Activated T-cell treated with anti-CD3 and anti-CD28 coated beads, Interleukin-2, amount 50 U/mL, for 4 hours (primary cell): ENCODE measurements around the gene MCF2L. TPM values are rescaled to one million over a fixed set of nuclear protein-coding genes. Genes with fewer than 3 reads are reported as not detected.

ENCODE experiments used
- ATAC-seq, 2 donors: fragments of 200-7000 bp; cut with Tn5 transposase; one replicate each; pipeline ENCODE4 v1.10.0; 2021
- DNase-seq: peaks from one replicate; pipeline ENCODE4 v3.0.0-alpha.2; 2020
- H3K27me3 Mint-ChIP-seq: one replicate; pipeline ENCODE4 v1.8.0; 2021; ENCODE audit warnings: low read depth, mixed read lengths
- H3K36me3 Mint-ChIP-seq: one replicate; pipeline ENCODE4 v1.8.0; 2022; ENCODE audit warnings: mixed read lengths; ENCODE audit not compliant: insufficient read depth
- H3K4me1 Mint-ChIP-seq: one replicate; pipeline ENCODE4 v1.8.0; 2021; ENCODE audit warnings: low read depth, mixed read lengths
- H3K4me3 Mint-ChIP-seq: one replicate; pipeline ENCODE4 v1.8.0; 2021; ENCODE audit warnings: mild to moderate bottlenecking, moderate library complexity, mixed read lengths
- H3K9me3 Mint-ChIP-seq: one replicate; pipeline ENCODE4 v1.8.0; 2021; ENCODE audit warnings: mixed read lengths
- total RNA-seq, 3 donors: library from RNA; stranded (reverse); gene quantifications; one replicate each; pipeline ENCODE4 v1.2.1, GENCODE V29; 2021

MCF2L gene
- total RNA-seq, 3 donors from 2014 or later = 8.6 to 9.3 (median 8.9) TPM

- Mint-ChIP-seq H3K9me3 (no peaks in the 10 kb centered on the region), H3K36me3 (peaks cover 3% of the 10 kb centered on the region), H3K4me3 (no peak overlapping the region), H3K4me1 (peaks cover 3% of the 10 kb centered on the region), H3K27me3 (no peaks in the 10 kb centered on the region)
- DNase-seq (no peak), ATAC-seq (no peak)
Observed at GRCh38 chr13:112976526-112976925, 7.5 kb downstream of the MCF2L start.

- H3K27me3 Mint-ChIP-seq = no peaks in the 10 kb centered on the region
- H3K4me1 Mint-ChIP-seq = peaks cover 1% of the 10 kb centered on the region
- ATAC-seq (no peak), DNase-seq (no peak)
- peaks cover 3% of the 10 kb centered on the region for H3K36me3 Mint-ChIP-seq
- H3K9me3 Mint-ChIP-seq = no peaks in the 10 kb centered on the region
- no peak overlapping the region for H3K4me3 Mint-ChIP-seq
Observed at GRCh38 chr13:112977091-112977490, 8.1 kb downstream of the MCF2L start.

- DNase-seq (no peak), ATAC-seq (no peak)
- H3K36me3 Mint-ChIP-seq = peaks cover 3% of the 10 kb centered on the region
- H3K27me3 Mint-ChIP-seq = no peaks in the 10 kb centered on the region
- no peaks in the 10 kb centered on the region for H3K4me1 Mint-ChIP-seq
- no peaks in the 10 kb centered on the region for H3K9me3 Mint-ChIP-seq
- no peak overlapping the region for H3K4me3 Mint-ChIP-seq
Observed at GRCh38 chr13:112977525-112977924, 8.5 kb downstream of the MCF2L start.

GRCh38 chr13:112978561-112979405 lies 9.8 kb downstream of the MCF2L start:
- H3K4me3 Mint-ChIP-seq = no peak overlapping the region
- H3K36me3 Mint-ChIP-seq = peaks cover 3% of the 10 kb centered on the region
- no peak for ATAC-seq

GRCh38 chr13:112979406-112979902 lies 10.4 kb downstream of the MCF2L start:
- no peak for DNase-seq
- H3K4me3 Mint-ChIP-seq = no peak overlapping the region
- no peaks in the 10 kb centered on the region for H3K27me3 Mint-ChIP-seq
- no peaks in the 10 kb centered on the region for H3K4me1 Mint-ChIP-seq
- H3K36me3 Mint-ChIP-seq = no peaks in the 10 kb centered on the region
- no peak for ATAC-seq
- no peaks in the 10 kb centered on the region for H3K9me3 Mint-ChIP-seq

More at GRCh38 chr13:112978561-112979405, 9.8 kb downstream of the MCF2L start:
- no peaks in the 10 kb centered on the region for H3K4me1 Mint-ChIP-seq
- no peaks in the 10 kb centered on the region for H3K9me3 Mint-ChIP-seq
- no peaks in the 10 kb centered on the region for H3K27me3 Mint-ChIP-seq
- no peak for DNase-seq

GRCh38 chr13:112980434-112980833 lies 11.4 kb downstream of the MCF2L start:
- Mint-ChIP-seq H3K4me1 (no peaks in the 10 kb centered on the region), H3K27me3 (no peaks in the 10 kb centered on the region), H3K36me3 (no peaks in the 10 kb centered on the region), H3K9me3 (no peaks in the 10 kb centered on the region), H3K4me3 (no peak overlapping the region)
- DNase-seq (no peak), ATAC-seq (peak in 1 of 2 donors; percentile 24)

- no peak for ATAC-seq
Observed at GRCh38 chr13:112981451-112981850, 12.4 kb downstream of the MCF2L start.

GRCh38 chr13:112982281-112983041 lies 13.4 kb downstream of the MCF2L start:
- H3K27me3 Mint-ChIP-seq = no peaks in the 10 kb centered on the region
- ATAC-seq (no peak), DNase-seq (no peak)
- no peaks in the 10 kb centered on the region for H3K9me3 Mint-ChIP-seq
- H3K4me1 Mint-ChIP-seq = no peaks in the 10 kb centered on the region
- H3K4me3 Mint-ChIP-seq = no peak overlapping the region
- no peaks in the 10 kb centered on the region for H3K36me3 Mint-ChIP-seq

More at GRCh38 chr13:112981451-112981850, 12.4 kb downstream of the MCF2L start:
- H3K9me3 Mint-ChIP-seq = no peaks in the 10 kb centered on the region
- H3K36me3 Mint-ChIP-seq = no peaks in the 10 kb centered on the region
- no peak overlapping the region for H3K4me3 Mint-ChIP-seq
- no peaks in the 10 kb centered on the region for H3K4me1 Mint-ChIP-seq
- no peak for DNase-seq
- H3K27me3 Mint-ChIP-seq = no peaks in the 10 kb centered on the region

GRCh38 chr13:112983042-112983305 lies 14.0 kb downstream of the MCF2L start:
- Mint-ChIP-seq H3K4me3 (no peak overlapping the region), H3K36me3 (no peaks in the 10 kb centered on the region), H3K27me3 (no peaks in the 10 kb centered on the region), H3K4me1 (no peaks in the 10 kb centered on the region), H3K9me3 (no peaks in the 10 kb centered on the region)
- ATAC-seq = no peak
- DNase-seq = no peak

GRCh38 chr13:112983428-112984196 lies 14.6 kb downstream of the MCF2L start:
- ATAC-seq (no peak), DNase-seq (no peak)
- no peaks in the 10 kb centered on the region for H3K4me1 Mint-ChIP-seq
- H3K27me3 Mint-ChIP-seq = no peaks in the 10 kb centered on the region
- H3K9me3 Mint-ChIP-seq = no peaks in the 10 kb centered on the region
- H3K4me3 Mint-ChIP-seq = no peak overlapping the region
- H3K36me3 Mint-ChIP-seq = no peaks in the 10 kb centered on the region

- ATAC-seq (no peak), DNase-seq (no peak)
- H3K27me3 Mint-ChIP-seq = no peaks in the 10 kb centered on the region
- H3K36me3 Mint-ChIP-seq = no peaks in the 10 kb centered on the region
- no peak overlapping the region for H3K4me3 Mint-ChIP-seq
- H3K9me3 Mint-ChIP-seq = no peaks in the 10 kb centered on the region
- no peaks in the 10 kb centered on the region for H3K4me1 Mint-ChIP-seq
Observed at GRCh38 chr13:112984501-112984900, 15.5 kb downstream of the MCF2L start.

GRCh38 chr13:112984954-112985802 lies 16.2 kb downstream of the MCF2L start:
- Mint-ChIP-seq H3K36me3 (peaks cover 5% of the 10 kb centered on the region), H3K9me3 (no peaks in the 10 kb centered on the region), H3K4me3 (no peak overlapping the region)

GRCh38 chr13:112985803-112986408 lies 16.9 kb downstream of the MCF2L start:
- no peak for ATAC-seq
- no peaks in the 10 kb centered on the region for H3K4me1 Mint-ChIP-seq
- H3K9me3 Mint-ChIP-seq = no peaks in the 10 kb centered on the region
- no peak for DNase-seq
- peaks cover 7% of the 10 kb centered on the region for H3K36me3 Mint-ChIP-seq
- no peaks in the 10 kb centered on the region for H3K27me3 Mint-ChIP-seq
- H3K4me3 Mint-ChIP-seq = no peak overlapping the region

More at GRCh38 chr13:112984954-112985802, 16.2 kb downstream of the MCF2L start:
- ATAC-seq (no peak), DNase-seq (no peak)
- H3K27me3 Mint-ChIP-seq = no peaks in the 10 kb centered on the region
- no peaks in the 10 kb centered on the region for H3K4me1 Mint-ChIP-seq
